K562 (cell line): Measurements from ENCODE around the gene TFCP2L1.

Experiments used
- FOXM1 ChIP-seq, 2 experiments: fragments of 450-650 bp in 1 of 2; sonication (generic) in 1 of 2; formaldehyde crosslinking in 1 of 2; IDR thresholded peaks; 2 replicates each; pipeline versions ENCODE4 v1.6.1 to v1.9.0; 2017 to 2022; ENCODE audit warnings: low read depth in 2 of 2, mild to moderate bottlenecking in 2 of 2, missing genetic modification reagents in 1 of 2, moderate library complexity in 1 of 2
- KAT8 ChIP-seq: fragments of 450-650 bp; IDR thresholded peaks from 2 replicates; pipeline ENCODE4 v1.6.1; 2016; ENCODE audit warnings: low read depth, mild to moderate bottlenecking
- POLR2A ChIP-seq: fragments of 450-650 bp; conservative IDR thresholded peaks from 2 replicates; pipeline ENCODE4 v1.6.1; 2016
- TF ChIP-seq, protein P1 (sequence below): sonication (generic); formaldehyde crosslinking; IDR thresholded peaks from 2 replicates; pipeline ENCODE4 v1.4.0; 2020; ENCODE audit warnings: mild to moderate bottlenecking, missing genetic modification reagents
- TF ChIP-seq, protein P2 (sequence below): fragments of 450-650 bp; formaldehyde crosslinking; conservative IDR thresholded peaks from 2 replicates; pipeline ENCODE4 v1.4.0; 2022; ENCODE audit warnings: mild to moderate bottlenecking, missing genetic modification characterization
- TF ChIP-seq, protein P3 (sequence below): IDR thresholded peaks from 2 replicates; pipeline ENCODE4 v1.6.1; 2012; ENCODE audit warnings: low read depth, low read length, improper control_type of control experiment, borderline replicate concordance

DNA sequence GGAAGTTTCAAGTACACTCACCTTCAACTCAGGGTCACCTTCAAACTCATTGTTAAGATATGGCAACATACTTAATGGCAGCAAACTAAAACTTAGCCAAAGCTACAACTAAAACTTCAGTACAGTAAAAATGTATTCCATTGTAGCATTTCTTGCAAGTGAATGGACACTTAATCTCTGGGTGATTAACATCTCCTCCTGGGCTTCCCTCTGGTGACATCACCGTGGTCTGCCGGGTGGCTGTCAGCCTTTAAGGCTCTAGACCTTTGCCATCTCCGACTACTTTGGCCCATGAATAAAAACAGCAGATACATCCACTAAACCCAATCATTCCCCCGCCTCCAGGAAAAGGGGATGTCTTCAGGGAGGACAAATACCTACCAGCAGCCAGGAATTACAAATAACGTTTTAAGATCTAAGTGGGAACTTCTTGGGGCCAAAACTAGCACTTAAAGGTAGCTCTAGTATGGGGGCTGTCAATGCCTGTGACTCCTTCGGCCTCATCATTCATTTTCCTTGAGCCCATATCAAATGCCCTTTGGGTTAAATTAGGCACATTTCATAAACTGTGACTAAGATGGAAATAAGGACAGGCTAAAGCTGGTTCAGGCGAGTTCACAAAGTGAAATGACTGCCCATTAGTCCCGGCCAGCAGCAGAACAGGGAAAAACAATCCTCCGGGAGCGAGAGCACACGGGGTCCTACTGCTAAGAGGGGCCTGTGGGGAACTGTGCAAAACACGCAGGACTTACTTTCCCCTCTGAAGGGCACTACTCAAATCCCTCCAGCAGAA lies 1.1 kb downstream of the TFCP2L1 start:
- TF ChIP-seq, protein P1, sequence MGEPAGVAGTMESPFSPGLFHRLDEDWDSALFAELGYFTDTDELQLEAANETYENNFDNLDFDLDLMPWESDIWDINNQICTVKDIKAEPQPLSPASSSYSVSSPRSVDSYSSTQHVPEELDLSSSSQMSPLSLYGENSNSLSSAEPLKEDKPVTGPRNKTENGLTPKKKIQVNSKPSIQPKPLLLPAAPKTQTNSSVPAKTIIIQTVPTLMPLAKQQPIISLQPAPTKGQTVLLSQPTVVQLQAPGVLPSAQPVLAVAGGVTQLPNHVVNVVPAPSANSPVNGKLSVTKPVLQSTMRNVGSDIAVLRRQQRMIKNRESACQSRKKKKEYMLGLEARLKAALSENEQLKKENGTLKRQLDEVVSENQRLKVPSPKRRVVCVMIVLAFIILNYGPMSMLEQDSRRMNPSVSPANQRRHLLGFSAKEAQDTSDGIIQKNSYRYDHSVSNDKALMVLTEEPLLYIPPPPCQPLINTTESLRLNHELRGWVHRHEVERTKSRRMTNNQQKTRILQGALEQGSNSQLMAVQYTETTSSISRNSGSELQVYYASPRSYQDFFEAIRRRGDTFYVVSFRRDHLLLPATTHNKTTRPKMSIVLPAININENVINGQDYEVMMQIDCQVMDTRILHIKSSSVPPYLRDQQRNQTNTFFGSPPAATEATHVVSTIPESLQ (CRISPR knock-in tag), result no peak
- no peak for TF ChIP-seq POLR2A
- TF ChIP-seq, protein P2, sequence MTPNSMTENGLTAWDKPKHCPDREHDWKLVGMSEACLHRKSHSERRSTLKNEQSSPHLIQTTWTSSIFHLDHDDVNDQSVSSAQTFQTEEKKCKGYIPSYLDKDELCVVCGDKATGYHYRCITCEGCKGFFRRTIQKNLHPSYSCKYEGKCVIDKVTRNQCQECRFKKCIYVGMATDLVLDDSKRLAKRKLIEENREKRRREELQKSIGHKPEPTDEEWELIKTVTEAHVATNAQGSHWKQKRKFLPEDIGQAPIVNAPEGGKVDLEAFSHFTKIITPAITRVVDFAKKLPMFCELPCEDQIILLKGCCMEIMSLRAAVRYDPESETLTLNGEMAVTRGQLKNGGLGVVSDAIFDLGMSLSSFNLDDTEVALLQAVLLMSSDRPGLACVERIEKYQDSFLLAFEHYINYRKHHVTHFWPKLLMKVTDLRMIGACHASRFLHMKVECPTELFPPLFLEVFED (CRISPR knock-in tag), result no peak
- TF ChIP-seq KAT8, result no peak
- TF ChIP-seq, protein P3, sequence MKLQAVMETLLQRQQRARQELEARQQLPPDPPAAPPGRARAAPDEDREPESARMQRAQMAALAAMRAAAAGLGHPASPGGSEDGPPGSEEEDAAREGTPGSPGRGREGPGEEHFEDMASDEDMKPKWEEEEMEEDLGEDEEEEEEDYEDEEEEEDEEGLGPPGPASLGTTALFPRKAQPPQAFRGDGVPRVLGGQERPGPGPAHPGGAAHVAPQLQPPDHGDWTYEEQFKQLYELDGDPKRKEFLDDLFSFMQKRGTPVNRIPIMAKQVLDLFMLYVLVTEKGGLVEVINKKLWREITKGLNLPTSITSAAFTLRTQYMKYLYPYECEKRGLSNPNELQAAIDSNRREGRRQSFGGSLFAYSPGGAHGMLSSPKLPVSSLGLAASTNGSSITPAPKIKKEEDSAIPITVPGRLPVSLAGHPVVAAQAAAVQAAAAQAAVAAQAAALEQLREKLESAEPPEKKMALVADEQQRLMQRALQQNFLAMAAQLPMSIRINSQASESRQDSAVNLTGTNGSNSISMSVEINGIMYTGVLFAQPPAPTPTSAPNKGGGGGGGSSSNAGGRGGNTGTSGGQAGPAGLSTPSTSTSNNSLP, result no peak
- TF ChIP-seq FOXM1 (IDR thresholded peaks at IDR 0.05; ENCODE audit: low read depth), result no peak
- TF ChIP-seq FOXM1 (CRISPR knock-in tag; IDR thresholded peaks at IDR 0.05; ENCODE audit: low read depth), result no peak
